Prostate gland (tissue), 2 donors: Measurements from ENCODE around the gene TMEM240. TPM values are rescaled to one million over a fixed set of nuclear protein-coding genes. Genes with fewer than 3 reads are reported as not detected.
"Not testable (repeated sequence)": the region's sequence is repeated elsewhere in the genome, so short reads cannot be mapped to it uniquely, and the experiment has no call there.

ENCODE experiments used
- DNase-seq: peaks from one replicate; pipeline ENCODE4 v3.0.0-alpha.2; 2019; ENCODE audit warnings: low spot score
- H3K27ac ChIP-seq, 2 donors: fragments of 200-600 bp; sonication (generic); 2 replicates each; pipeline ENCODE4 v1.5.1; 2017 to 2019
- H3K27me3 ChIP-seq: fragments of 200-600 bp; sonication (generic); replicated peaks from 2 replicates; pipeline ENCODE4 v1.5.1; 2019; ENCODE audit not compliant: insufficient read depth
- H3K36me3 ChIP-seq, 2 donors: fragments of 200-600 bp; sonication (generic); 1 replicate in 1 of 2; 2 replicates in 1 of 2; pipeline versions ENCODE4 v1.5.1 to v1.8.1; 2017 to 2019
- H3K4me1 ChIP-seq: fragments of 200-600 bp; sonication (generic); replicated peaks from 2 replicates; pipeline ENCODE4 v1.5.1; 2019
- H3K4me3 ChIP-seq, 2 donors: fragments of 200-600 bp; sonication (generic); 2 replicates each; pipeline ENCODE4 v1.5.1; 2017 to 2019
- H3K9me3 ChIP-seq: fragments of 200-600 bp; sonication (generic); 2 replicates; pipeline ENCODE4 v1.5.1; 2017
- POLR2A ChIP-seq: fragments of 450-650 bp; IDR thresholded peaks from one replicate; pipeline ENCODE4 v1.6.1; 2016; ENCODE audit warnings: antibody characterized with exemption, mild to moderate bottlenecking
- POLR2AphosphoS5 ChIP-seq: sonication (generic); formaldehyde crosslinking; IDR thresholded peaks from one replicate; pipeline ENCODE4 v1.6.1; 2017; ENCODE audit warnings: antibody characterized with exemption
- WGBS: methylation state at CpG from one replicate; pipeline ENCODE4 v1.1.5; 2018; 5-methylcytosine and 5-hydroxymethylcytosine counted together
- intact Hi-C: fragments of 100-400 bp; cut with DNase I; formaldehyde crosslinking; loops from one replicate; pipeline ENCODE4 v1.14.2; 2022
- total RNA-seq, 2 donors: library from RNA; depleted of rRNA; stranded (reverse); fragments of >200 nt; gene quantifications; one replicate each; pipeline ENCODE4 v1.1.0, GENCODE V29; 2016
- TF ChIP-seq, protein P1 (sequence below), 4 experiments: fragments of 200-600 bp in 2 of 4; fragments of 450-650 bp in 2 of 4; sonication (generic) in 2 of 4; IDR thresholded peaks; 1 replicate in 3 of 4; 2 replicates in 1 of 4; pipeline ENCODE4 v1.5.1; 2016 to 2019; ENCODE audit warnings: antibody characterized with exemption in 4 of 4, mild to moderate bottlenecking in 2 of 4, moderate library complexity in 2 of 4

The TMEM240 gene
- total RNA-seq, 2 donors from 2014 or later: 4.5 to 6.8 TPM

DNA sequence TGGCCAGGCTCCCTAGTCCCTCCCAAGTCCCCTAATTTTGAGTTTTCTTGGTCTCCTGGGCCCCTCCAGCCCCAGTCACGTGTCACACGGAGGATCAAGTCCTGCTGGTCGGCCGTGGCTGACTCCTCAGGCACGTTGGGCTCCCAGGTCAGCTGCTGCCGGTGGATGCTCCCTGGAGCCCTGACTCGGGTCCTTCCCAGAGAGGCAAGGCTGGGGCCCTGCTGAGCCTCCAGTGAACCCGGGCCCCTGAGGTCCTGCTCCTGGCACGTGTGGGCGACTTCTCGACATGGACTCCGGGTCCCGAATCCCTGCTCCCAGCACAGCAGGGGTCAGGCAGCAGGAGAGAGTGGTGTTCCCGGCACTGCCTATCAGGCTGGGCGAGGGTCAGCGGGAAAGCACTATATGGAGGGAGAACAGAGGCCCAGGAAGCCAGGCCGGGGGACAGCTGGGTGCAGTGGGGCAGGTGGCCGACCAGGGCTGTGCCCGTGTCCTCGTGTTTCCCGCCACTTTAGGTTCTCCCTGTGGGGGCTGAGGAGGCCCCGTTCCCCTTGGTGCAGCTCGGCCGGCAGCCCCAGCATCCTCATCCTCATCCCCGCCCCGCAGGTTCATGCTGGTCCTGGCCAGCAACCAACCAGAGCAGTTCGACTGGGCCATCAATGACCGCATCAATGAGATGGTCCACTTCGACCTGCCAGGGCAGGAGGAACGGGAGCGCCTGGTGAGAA, 13.2 kb downstream of the TMEM240 start:
- intact Hi-C loops: no loop called here
- no peaks in the 10 kb centered on the region for H3K4me1 ChIP-seq
- 92% methylated on average over 31 of the region's 31 CpGs for WGBS
- H3K36me3 ChIP-seq: no peaks in the 10 kb centered on the region
- H3K4me3 ChIP-seq: no peak overlapping the region
- no peak for TF ChIP-seq POLR2A
- TF ChIP-seq, protein P1, sequence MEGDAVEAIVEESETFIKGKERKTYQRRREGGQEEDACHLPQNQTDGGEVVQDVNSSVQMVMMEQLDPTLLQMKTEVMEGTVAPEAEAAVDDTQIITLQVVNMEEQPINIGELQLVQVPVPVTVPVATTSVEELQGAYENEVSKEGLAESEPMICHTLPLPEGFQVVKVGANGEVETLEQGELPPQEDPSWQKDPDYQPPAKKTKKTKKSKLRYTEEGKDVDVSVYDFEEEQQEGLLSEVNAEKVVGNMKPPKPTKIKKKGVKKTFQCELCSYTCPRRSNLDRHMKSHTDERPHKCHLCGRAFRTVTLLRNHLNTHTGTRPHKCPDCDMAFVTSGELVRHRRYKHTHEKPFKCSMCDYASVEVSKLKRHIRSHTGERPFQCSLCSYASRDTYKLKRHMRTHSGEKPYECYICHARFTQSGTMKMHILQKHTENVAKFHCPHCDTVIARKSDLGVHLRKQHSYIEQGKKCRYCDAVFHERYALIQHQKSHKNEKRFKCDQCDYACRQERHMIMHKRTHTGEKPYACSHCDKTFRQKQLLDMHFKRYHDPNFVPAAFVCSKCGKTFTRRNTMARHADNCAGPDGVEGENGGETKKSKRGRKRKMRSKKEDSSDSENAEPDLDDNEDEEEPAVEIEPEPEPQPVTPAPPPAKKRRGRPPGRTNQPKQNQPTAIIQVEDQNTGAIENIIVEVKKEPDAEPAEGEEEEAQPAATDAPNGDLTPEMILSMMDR (IDR thresholded peaks at IDR 0.05): no peak
- no peak for TF ChIP-seq POLR2AphosphoS5
- no peak overlapping the region for H3K27ac ChIP-seq
- no peaks in the 10 kb centered on the region for H3K27me3 ChIP-seq
- no peaks in the 10 kb centered on the region for H3K9me3 ChIP-seq
- DNase-seq: no peak

DNA sequence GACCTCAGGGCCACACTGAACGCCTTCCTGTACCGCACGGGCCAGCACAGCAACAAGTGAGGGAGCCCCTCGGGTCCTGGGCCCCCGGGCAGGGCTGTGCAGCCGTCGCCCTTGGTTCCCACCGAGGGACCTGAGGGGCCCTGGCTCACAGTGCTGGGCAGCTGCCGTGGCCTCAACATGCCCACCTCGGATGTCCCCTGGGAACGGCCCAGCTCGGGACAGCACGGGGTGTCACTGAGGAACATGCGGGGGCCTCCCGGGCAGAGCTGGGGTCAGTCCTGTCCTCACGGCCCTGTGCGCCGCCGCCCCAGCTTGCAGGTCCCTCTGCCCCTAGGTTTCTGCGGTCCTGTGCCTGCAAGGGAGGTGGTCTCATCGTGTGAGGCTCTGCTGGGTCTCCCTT, 13.9 kb downstream of the TMEM240 start:
- DNase-seq, H3K4me1 ChIP-seq, H3K27me3 ChIP-seq, H3K36me3 ChIP-seq, H3K4me3 ChIP-seq, H3K27ac ChIP-seq, intact Hi-C loops, H3K9me3 ChIP-seq: not testable (repeated sequence)
- 85% methylated on average over 11 of the region's 21 CpGs for WGBS

DNA sequence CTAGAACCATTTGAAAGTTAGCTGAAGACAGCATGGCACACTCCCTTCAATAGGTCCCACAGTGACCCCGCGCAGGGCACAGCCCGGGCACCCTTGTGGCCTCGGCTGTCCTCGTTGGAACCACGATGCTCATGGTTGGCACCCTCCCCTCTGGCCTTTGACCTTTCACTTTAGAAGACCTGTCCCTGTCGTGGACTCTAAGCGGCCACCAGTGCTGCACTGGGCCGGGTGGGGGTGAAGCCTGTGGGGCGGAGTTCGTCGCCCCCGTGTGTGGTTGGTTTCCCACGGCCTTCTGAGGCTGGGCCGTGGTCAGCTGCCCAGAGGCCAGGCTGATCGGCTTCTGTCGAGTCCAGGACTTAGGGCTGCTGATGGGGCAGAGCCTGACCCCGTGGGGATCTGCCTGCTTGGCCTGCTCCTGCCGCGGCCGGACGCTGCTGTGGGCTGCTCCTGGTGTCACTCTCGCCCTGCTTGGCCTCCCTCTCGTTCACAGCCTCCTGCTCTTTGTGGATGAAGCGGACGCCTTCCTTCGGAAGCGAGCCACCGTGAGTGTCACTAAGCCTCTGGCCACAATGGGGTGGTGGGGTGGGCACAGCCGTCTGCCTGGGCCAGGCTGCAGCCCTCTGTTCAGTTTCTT, 15.6 kb downstream of the TMEM240 start:
- H3K9me3 ChIP-seq, intact Hi-C loops, H3K4me3 ChIP-seq, H3K27me3 ChIP-seq, H3K27ac ChIP-seq, H3K36me3 ChIP-seq, DNase-seq, H3K4me1 ChIP-seq: not testable (repeated sequence)
- WGBS: 91% methylated on average over 25 of the region's 30 CpGs

DNA sequence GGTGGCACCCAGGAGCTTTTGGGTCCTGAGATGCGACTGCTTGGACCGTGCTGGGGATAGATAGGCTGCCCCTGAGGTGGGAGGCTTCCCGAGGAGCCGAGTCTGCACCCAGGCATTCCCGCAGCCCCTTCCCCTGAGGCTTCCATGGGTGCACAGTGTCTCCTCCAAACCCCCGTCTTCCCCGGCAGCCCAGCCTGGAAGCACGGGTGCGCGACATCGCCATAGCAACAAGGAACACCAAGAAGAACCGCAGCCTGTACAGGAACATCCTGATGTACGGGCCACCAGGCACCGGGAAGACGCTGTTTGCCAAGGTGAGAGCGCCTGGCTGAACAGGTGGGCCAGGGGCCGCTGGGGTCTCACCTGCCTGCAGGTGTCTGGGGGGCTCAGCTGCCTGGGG, 16.8 kb downstream of the TMEM240 start:
- 85% methylated on average over 17 of the region's 17 CpGs for WGBS
- DNase-seq: not testable (repeated sequence)

DNA sequence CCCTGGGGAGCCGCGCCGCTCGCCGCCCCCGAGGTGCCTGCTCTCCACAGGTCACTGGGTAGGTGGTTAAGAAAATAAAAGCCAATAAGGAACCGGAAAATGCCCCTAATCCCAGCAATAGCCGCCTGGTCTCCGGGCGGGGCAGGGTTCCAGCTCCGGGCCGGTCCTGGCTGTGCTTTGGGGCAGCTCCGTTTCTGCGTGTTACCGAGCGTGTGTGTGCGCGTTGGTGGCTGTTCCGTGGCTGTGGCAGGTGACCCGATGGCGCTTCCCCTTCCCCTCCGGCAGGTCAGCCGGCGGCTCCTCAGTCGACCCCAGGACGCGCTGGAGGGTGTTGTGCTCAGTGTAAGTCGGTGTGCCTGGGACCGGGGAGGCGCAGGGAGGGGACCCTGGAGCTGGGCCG, 17.2 kb downstream of the TMEM240 start:
- intact Hi-C loops, H3K9me3 ChIP-seq, H3K27ac ChIP-seq, H3K4me1 ChIP-seq, H3K4me3 ChIP-seq, H3K27me3 ChIP-seq, DNase-seq, H3K36me3 ChIP-seq: not testable (repeated sequence)
- WGBS: 93% methylated on average over 31 of the region's 31 CpGs

More for the DNA sequence above, 16.8 kb downstream of the TMEM240 start:
- intact Hi-C loops, H3K27ac ChIP-seq, H3K36me3 ChIP-seq, H3K9me3 ChIP-seq, H3K4me3 ChIP-seq, H3K27me3 ChIP-seq, H3K4me1 ChIP-seq: not testable (repeated sequence)

DNA sequence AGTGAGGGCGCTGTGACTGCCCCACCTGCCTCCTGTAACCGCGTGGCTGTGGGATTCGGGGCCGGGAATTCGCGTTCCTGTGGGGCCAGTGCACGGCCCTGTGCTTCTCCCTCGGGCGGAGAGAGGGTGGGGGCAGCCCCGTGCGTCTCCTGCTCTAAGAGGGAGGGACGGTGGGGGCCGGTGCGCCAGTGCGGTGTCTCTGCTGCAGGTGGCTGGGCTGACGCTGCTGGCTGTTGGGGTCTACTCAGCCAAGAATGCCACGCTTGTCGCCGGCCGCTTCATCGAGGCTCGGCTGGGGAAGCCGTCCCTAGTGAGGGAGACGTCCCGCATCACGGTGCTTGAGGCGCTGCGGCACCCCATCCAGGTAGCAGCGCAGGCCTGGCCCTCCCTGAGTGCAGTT, 17.9 kb downstream of the TMEM240 start:
- H3K4me3 ChIP-seq, H3K36me3 ChIP-seq, H3K27ac ChIP-seq, H3K4me1 ChIP-seq, H3K27me3 ChIP-seq, H3K9me3 ChIP-seq, DNase-seq, intact Hi-C loops: not testable (repeated sequence)
- 94% methylated on average over 30 of the region's 30 CpGs for whole genome bisulfite sequencing

DNA sequence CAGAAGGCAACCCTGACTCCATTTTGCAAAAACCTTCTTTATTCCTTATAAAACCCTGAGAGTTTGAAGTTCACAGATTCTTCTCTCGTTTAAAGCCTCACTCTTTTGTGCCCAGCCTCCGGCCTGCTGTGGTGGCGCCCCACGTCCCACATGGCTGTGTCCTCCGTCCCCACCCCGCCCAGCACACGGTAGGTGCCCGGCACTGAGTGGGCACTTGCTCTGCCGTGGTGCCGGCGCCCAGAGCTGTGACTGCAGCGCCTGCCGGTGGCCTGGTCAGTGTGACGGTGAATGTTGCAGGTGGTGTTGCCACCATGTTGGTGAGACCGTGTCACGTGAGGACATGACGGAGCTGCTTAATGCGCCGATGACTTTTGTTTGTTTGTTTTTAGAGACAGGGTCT, 19.1 kb downstream of the TMEM240 start:
- H3K27me3 ChIP-seq: no peaks in the 10 kb centered on the region
- H3K27ac ChIP-seq: no peak overlapping the region
- DNase-seq: no peak
- intact Hi-C loops: no loop called here
- H3K9me3 ChIP-seq: no peaks in the 10 kb centered on the region
- no peaks in the 10 kb centered on the region for H3K4me1 ChIP-seq
- no peak overlapping the region for H3K4me3 ChIP-seq
- 93% methylated on average over 19 of the region's 19 CpGs for WGBS
- H3K36me3 ChIP-seq: no peaks in the 10 kb centered on the region
- TF ChIP-seq POLR2AphosphoS5: no peak
- TF ChIP-seq POLR2A: no peak
- TF ChIP-seq, protein P1 (IDR thresholded peaks at IDR 0.05): no peak

DNA sequence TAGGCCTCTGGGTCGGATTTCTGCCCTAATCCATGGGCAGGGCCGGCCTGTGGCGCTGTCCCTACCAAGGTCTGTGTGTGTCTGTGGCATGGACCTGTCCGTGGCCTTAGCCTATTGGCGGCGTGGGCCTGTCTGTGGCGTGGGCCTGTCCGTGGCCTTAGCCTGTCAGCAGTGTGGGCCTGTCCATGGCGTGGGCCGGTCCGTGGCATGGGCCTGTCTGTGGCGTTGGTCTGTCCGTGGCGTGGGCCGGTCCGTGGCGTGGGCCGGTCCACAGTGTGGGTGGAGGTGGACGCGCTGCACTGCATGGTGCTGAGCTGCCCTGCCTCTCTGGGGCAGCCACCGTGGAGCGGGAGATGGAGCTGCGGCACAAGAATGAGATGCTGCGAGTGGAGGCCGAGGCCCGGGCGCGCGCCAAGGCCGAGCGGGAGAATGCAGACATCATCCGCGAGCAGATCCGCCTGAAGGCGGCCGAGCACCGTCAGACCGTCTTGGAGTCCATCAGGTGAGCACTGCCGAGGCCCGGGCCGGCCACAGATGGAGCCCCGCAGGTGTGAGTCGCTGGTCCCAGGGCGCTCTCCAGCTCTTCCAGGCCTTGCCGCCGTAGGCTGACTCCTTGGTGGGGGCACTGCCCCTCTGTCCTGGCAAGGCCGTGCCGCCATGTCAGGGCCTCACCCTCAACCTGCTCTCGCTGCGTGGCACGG, 20.5 kb downstream of the TMEM240 start:
- 95% methylated on average over 32 of the region's 51 CpGs for WGBS
- intact Hi-C loops, DNase-seq: not testable (repeated sequence)

DNA sequence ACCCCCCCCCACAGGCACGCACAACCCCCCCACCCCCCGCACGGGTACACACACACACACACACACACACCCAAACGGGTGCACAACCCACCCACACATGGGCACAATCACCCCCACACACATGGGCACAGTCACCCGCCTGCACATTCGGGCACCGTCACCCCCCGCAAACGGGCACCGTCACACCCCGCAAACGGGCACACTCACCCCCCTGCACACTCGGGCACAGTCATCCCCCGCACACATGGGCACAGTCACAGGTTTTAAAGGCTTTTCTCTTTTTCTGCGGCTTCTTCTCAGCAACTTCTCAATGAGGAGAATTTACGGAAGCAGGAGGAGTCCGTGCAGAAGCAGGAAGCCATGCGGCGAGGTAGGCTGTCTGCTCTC, 21.8 kb downstream of the TMEM240 start:
- H3K4me1 ChIP-seq, H3K36me3 ChIP-seq, H3K4me3 ChIP-seq, H3K9me3 ChIP-seq, H3K27me3 ChIP-seq, H3K27ac ChIP-seq, DNase-seq, intact Hi-C loops: not testable (repeated sequence)
- WGBS: 90% methylated on average over 19 of the region's 19 CpGs

More for the DNA sequence above, 20.5 kb downstream of the TMEM240 start:
- H3K27ac ChIP-seq, H3K9me3 ChIP-seq, H3K36me3 ChIP-seq, H3K4me1 ChIP-seq, H3K27me3 ChIP-seq, H3K4me3 ChIP-seq: not testable (repeated sequence)
